Stimulated activated CD4-positive, alpha-beta T cell treated with anti-CD3 and anti-CD28 coated beads, Interleukin-2, amount 100 ng/mL, for 48 hours (primary cell): ENCODE data around the gene TMEM220.
"Not testable (repeated sequence)": the region's sequence is repeated elsewhere in the genome, so short reads cannot be mapped to it uniquely, and the experiment has no call there.

Experiments
- DNase-seq, 2 donors: peaks; one replicate each; pipeline ENCODE4 v3.0.0-alpha.2; 2020

Gene TMEM220

GRCh38 chr17:10754109-10754508, 24.3 kb upstream of the TMEM220 start:
- peak in 1 of 2 donors; percentile 7 for DNase-seq

DNA sequence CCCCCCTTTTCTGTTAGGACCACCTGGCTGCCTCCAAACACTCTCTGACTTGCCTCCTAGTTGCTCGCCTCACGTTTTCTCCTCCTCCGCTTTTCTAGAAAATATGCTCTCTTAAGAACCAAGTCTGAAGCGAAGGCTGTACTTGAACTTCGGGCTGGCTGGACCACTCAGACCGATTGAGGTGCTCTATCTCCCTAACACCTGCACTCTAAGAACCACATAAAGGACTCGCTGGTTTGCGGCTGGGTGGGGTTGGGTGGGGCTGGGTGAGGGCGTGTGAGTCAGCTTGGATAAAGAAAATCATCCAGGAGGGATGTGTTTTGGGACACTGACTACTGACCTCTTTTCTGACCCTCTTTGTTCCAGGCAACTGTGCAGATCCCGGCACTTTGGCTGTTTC, 22.9 kb upstream of the TMEM220 start:
- DNase-seq = no peak

DNA sequence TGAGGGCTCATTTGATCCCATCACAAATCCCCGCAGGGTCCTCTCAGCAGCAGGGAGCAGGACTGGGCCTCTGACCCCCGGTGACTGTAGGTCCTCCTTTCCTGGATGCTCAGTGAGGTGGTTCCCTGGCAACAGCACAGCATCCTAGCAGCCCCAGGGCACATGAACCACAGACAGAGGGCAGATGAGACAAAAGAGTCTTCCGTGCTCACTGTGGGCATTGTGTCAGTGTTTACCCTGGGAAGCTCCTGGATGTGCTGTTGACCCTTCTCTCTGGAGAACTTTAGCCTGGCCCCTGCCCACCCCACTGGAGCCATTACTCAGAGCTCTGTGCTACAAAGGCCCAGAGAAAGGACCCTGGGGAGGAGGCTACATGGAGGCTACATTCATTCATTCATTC, 21.7 kb upstream of the TMEM220 start:
- DNase-seq = no peak

DNA sequence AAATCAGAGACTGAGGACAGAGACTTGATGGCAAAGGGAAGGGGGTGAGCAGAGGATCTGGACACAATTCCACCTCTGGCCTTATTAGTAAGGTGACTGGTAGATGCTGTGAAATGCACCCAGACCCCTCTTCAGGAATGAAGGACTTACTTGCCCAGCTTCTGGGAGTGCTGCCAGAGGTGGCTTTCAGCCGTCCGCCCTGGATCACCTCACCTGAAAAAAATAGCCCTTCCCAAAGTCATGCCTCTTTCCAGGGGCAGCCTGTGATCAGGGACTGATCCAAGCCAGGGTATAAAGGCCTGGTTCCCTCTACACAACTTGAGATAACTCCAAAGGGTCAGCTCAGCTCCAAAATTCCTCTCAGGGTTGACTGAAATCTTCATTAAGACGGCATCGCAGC, 20.4 kb upstream of the TMEM220 start:
- no peak for DNase-seq

DNA sequence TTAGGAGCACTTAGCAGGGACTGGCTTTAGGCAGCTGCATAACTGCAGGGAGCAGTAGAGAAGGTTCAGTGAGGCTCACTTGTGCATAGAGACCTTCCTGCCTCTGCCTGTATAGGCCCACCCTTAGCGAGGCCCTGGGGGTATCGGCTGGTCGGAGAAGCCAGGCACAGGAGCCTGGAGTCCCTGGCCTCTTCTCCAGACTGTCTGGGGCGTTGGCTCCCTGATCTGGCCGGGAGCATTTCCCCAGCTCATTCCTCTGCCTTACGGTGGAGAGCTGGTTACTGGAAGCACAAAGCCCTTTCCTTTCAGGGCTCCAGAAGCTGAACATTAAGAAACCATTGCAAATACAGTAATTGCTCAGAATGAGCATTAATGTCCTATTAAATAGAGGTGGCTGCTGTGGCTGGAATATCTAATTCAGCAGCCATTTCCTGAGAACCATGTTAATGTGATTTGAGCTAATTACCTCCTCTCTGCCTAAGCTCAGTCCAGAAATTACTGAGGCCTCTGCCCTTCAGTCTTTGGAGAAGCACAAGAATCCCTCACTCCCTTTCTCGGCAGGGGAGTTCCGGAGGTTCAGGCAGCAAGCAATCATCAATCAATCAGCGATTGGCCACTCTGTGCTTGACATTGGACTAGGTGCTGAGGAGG, 18.8 kb upstream of the TMEM220 start:
- DNase-seq = no peak

- no peak for DNase-seq
These were observed 15.4 kb upstream of the TMEM220 start for GRCh38 chr17:10745231-10745630.

- DNase-seq = no peak
These were observed 14.7 kb upstream of the TMEM220 start for GRCh38 chr17:10744501-10745000.

DNA sequence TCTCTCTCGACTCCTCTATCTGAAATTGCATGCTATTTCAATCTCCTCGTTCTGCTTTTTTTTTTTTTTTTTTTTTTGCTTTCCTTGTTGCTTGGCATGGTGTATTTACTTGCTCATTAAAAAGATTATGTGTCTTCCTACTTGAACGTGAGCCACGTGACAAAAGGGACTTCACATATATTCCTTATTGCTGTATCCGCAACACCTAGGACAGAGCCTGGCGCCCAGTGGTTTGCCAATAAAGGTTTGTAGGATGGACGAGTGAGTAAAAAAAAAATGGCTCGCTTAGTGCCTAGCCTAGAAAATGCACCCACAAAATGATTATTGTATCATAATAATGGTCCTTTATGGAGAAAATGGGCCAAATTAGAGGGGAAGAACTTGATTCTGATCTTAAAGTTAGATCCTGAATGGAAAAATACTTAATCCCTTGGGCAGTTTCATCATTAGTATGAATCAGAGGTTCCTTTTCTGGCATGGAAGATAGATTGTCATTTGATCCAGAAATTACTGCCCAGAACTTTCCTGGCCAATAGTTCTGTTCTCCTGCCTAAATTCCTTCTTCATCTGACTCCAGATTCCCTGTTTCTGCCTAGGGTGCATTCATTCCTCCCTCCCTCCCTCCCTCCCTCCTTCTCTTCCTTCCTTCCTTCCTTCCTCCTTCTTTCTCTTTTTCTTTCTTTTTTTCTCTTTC, 13.6 kb upstream of the TMEM220 start:
- no peak for DNase-seq

DNA sequence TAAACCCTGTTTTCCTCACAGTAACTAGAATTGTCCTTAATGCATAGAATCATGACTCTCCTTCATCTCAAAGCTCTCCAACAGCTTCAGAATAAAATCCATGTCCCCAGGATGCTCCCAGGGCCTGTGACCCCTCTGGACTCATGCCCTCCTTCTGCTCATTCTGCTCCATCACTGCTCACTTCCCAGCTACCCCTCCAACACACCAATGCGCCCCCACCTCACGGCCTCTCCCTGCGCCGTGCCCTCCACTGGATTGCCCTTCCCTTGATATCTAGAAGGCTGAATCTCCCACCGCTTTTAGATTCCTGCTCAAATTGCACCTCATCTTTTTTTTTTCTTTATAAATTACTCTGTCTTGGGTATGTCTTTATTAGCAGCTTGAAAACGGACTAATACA, 12.6 kb upstream of the TMEM220 start:
- no peak for DNase-seq

DNA sequence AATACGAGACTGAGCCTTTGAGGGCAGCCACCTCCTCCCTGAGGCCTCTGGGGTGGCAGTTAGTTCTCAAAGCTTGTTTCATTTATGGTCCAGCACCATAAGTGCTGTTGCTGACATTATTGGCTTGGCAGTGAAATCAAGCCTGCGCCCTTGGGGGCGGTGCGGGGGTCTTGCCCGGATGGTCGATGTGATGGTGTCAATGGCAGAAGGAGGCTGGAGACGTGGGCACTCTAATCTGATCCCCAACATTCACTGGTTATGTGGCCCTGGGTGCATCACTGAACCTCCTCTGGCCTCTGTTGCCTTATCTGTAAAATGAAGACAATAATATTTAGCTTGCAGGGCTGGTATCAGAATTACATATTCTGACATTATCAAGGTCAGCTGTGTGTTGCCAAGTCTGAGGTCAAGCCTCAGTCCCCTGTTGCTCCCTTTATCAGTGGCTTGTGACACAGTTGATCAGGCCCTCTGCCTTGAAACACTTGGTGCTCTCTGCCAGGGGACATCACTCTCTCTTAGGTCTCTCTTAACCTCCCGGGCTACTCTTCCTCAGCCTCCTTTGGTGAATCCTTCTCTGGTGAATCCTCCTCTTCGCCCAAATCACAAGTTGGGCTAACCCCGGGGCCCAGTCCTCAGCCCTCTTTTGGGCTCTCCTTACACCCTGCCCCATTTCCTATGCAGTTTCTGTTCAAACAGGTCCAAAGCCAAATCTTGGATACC, 11.8 kb upstream of the TMEM220 start:
- DNase-seq = no peak

DNA sequence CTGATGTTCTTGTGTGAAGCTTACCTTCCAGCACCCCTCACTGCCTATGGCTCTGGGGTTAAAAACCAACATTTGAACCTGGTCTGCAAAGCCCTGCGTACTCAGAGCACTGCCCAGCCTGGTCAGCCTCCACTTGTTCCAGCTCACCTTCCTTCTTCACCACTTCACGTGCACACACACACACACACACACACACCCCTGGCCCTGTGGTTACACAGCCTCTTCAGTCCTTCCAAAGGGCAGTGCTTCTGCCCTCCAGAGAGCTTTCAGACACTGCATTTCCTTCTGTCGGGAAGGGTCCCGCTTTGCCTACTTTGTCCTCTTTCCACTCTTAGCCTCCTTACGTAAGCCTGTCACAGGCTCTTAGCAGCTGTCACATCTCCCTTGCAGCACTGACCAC, 9.6 kb upstream of the TMEM220 start:
- DNase-seq = no peak

DNA sequence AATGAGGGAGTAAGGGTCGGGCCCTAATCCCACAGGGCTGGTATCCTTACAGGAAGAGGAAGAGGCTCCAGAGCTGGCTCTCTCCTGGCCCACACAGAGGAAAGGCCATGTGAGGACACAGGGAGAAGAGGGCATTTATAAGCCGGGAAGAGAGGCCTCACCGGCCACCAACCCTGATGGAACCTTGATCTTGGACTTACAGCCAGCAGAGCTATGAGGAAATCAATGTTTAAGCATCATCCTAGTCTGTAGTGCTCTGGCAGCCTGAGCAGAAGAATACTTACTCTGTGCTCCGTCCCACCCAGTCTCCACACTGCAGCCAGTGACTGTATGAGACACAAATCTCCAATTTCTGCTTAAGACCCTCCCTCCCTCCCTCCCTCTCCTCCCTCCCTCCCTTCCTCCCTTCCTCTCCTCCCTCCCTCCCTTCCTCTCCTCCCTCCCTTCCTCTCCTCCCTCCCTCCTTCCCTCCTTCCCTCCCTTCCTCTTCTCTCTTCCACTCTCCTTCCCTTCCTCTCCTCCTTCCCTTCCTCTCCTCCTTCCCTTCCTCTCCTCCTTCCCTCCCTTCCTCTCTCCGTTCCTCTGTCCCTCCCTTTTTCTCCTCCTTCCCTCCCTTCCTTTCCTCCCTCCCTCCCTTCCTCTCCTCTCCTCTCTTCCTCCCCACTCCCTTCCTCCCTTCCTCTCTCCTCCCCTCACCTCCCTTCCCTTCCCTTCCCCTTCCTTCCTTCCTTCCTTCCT, 8.9 kb upstream of the TMEM220 start:
- DNase-seq = no peak

DNA sequence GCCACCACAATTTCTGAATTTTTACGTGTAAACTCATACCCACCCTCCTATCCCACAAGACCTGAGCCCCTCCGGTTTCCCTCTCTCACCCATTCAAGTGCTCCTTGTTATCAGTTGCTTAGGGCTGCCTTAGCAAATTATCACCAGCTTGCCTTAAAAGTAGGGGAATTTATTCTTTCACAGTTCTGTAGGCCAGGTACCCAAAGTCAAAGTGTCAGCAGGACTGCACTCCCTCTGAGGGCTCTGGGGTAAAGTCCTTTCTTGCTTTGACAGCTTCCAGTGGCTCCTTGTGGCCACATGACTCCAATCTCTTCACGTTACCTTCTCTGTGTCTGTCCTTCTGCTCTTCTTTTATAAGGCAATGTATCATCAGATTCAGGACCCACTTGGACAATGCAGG, 7.9 kb upstream of the TMEM220 start:
- no peak for DNase-seq

DNA sequence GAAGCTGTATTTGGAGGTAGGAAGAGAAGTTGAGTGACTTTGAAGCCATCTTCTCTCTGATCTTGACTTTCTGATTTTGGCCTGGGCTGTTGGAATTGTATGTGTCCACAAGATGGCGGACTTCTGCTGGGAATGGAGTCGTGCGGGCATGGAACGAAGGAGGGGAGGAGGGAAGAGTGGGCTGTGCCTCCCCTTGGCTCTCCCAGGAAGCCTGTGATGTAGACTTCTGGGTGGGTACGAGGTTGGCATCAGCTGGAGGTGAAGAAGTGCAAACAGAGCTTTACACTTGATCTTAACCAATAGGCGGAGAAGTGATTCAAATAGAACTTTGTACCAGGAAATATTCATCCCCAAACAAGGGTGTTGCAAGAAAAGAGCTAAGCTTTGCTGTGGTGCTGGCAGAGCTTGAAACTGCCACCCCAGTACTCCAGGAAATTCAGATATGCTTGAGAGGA, 7.4 kb upstream of the TMEM220 start:
- DNase-seq = peak; percentile 14 to 15

DNA sequence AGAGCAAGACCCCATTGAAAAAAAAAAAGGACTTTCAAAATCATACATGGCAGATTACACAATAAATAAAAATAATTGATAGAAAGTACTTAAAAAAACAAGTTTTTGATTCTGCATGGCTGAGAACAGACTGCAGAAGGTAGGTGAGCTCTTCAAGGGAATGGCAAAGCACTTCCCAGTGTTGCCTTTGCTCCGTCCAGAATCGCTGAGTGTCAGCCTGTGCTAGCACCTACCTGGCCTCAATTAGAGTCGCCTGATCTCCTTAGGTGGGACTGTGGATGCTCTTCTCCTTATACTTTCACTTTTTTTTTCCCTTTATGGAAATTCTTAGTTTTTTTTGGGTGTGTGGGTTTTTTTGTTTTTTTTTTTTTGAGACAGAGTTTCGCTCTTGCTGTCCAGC, 6.0 kb upstream of the TMEM220 start:
- no peak for DNase-seq

DNA sequence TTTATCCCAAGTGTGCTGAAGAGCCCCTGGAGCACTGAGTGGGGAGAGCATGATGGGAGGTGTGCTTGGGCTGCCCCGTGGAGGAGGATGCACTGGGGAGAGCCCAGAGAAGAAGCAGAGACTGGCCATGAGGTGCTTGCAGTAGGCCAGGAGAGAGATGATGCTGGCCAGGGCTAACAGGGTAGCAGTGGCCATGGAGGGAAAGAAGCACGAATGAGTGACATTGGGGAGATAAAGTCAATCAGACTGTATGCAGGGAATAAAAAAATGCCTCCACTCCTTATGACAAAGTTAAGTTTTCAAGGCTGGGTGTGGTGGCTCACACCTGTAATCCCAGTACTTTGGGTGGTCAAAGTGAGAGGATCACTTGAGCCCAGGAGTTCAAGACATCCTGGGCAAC, 5.4 kb upstream of the TMEM220 start:
- no peak for DNase-seq

GRCh38 chr17:10733666-10734065, 3.8 kb upstream of the TMEM220 start:
- no peak for DNase-seq

DNA sequence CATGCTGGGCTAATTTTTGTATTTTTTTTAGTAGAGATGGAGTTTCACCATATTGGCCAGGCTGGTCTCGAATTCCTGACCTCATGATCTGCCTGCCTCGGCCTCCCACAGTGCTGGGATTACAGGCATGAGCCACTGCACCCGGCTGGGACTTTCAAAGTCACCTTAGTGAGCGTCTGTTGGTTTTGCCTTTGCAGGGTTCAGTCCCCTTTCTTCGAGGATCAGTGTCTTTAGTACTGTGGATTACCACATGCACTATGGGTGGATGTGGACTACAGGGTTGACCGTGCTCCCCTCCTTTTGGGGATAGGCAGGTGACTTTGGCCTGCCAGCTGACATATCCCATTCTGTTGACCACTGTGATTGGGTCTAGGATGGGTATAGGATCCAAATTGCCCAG, 2.3 kb upstream of the TMEM220 start:
- DNase-seq = not testable (repeated sequence)

- no peak for DNase-seq
These were observed 1.6 kb upstream of the TMEM220 start for GRCh38 chr17:10731408-10731879.

DNA sequence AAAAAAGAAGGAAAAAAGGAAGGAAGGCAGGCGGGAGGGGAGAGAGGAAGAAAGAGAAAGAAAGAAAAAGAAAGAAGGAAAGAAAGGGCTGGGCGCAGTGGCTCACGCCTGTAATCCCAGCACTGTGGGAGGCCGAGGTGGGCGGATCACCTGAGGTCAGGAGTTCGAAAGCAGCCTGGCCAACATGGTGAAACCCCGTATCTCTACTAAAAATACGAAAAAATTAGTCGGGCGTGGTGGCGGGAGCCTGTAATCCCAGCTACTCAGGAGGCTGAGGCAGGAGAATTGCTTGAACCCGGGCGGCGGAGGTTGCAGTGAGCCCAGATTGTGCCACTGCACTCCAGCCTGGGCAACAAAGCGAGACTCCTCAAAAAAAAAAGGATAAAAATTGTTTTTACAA, 424 bp upstream of the TMEM220 start:
- not testable (repeated sequence) for DNase-seq

- DNase-seq = no peak
These were observed 1.4 kb downstream of the TMEM220 start for GRCh38 chr17:10728331-10728892.

GRCh38 chr17:10727192-10727591, 2.6 kb downstream of the TMEM220 start:
- DNase-seq = no peak

GRCh38 chr17:10726196-10726595, 3.6 kb downstream of the TMEM220 start:
- no peak for DNase-seq
